RWPE2 (cell line): ENCODE results near the gene F8.

Experiments used
- ATAC-seq: fragments of 200-7000 bp; cut with Tn5 transposase; 3 replicates; pipeline ENCODE4 v1.9.1; 2021; ENCODE audit warnings: low read depth
- DNase-seq: peaks from one replicate; pipeline ENCODE4 v3.0.0-alpha.2; 2020; ENCODE audit warnings: low spot score
- H3K27ac ChIP-seq: fragments of 450-650 bp; 2 replicates; pipeline ENCODE4 v1.5.1; 2017; ENCODE audit warnings: mild to moderate bottlenecking; ENCODE audit not compliant: poor library complexity, severe bottlenecking
- H3K27me3 ChIP-seq: fragments of 250-450 bp; sonication (Bioruptor Pico); 2 replicates; pipeline ENCODE4 v1.5.1; 2021; ENCODE audit warnings: mild to moderate bottlenecking, moderate library complexity; ENCODE audit not compliant: insufficient read depth, poor library complexity, severe bottlenecking
- H3K36me3 ChIP-seq: fragments of 250-450 bp; sonication (Bioruptor Pico); 2 replicates; pipeline ENCODE4 v1.5.1; 2020; ENCODE audit warnings: low read depth, mild to moderate bottlenecking, moderate library complexity
- H3K4me1 ChIP-seq: fragments of 250-450 bp; sonication (Bioruptor Pico); 2 replicates; pipeline ENCODE4 v1.5.1; 2021; ENCODE audit warnings: mild to moderate bottlenecking, moderate library complexity; ENCODE audit not compliant: insufficient read depth, poor library complexity, severe bottlenecking
- H3K4me3 ChIP-seq: fragments of 250-450 bp; sonication (Bioruptor Pico); 2 replicates; pipeline ENCODE4 v1.5.1; 2021; ENCODE audit warnings: mild to moderate bottlenecking, moderate library complexity; ENCODE audit not compliant: severe bottlenecking
- H3K9me3 ChIP-seq: fragments of 250-450 bp; sonication (Bioruptor Pico); 2 replicates; pipeline ENCODE4 v1.5.1; 2021; ENCODE audit warnings: mild to moderate bottlenecking, moderate library complexity; ENCODE audit not compliant: severe bottlenecking
- CTCF ChIP-seq: fragments of 450-650 bp; IDR thresholded peaks from one replicate; pipeline ENCODE4 v1.5.1; 2017; ENCODE audit warnings: mild to moderate bottlenecking, moderate library complexity; ENCODE audit not compliant: poor library complexity, severe bottlenecking

Gene F8

DNA sequence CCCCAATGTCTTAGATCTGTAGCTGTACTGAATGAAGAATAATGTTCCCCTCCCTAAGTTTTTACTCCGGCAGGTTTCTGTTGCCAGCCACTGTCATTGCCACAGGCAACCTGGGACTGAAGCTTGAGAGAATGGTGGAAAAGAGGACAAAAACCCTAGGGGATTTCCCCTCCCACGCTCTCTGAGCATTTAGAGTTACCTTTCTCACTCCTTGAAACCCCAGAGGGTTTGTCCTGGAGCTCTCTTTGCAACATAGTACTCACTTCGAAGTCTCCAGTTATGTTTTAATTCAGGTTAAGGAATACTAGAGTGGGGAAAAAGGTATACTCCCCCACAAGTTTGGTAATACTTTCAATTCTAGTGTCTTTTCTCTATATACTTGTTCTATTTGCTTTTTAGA is 31.5 kb downstream of the F8 start:
- no peak for DNase-seq
- no peaks in the 10 kb centered on the region for H3K4me1 ChIP-seq
- no peak overlapping the region for H3K4me3 ChIP-seq
- TF ChIP-seq CTCF = no peak
- H3K27me3 ChIP-seq = no peaks in the 10 kb centered on the region
- ATAC-seq = no peak
- H3K36me3 ChIP-seq = no peaks in the 10 kb centered on the region
- no peak overlapping the region for H3K27ac ChIP-seq
- H3K9me3 ChIP-seq = no peaks in the 10 kb centered on the region

- Histone ChIP-seq H3K36me3 (no peaks in the 10 kb centered on the region), H3K4me1 (no peaks in the 10 kb centered on the region), H3K27ac (no peak overlapping the region), H3K9me3 (no peaks in the 10 kb centered on the region), H3K27me3 (no peaks in the 10 kb centered on the region), H3K4me3 (no peak overlapping the region)
- DNase-seq (no peak), ATAC-seq (no peak)
- TF ChIP-seq CTCF = no peak
These were observed 32.0 kb downstream of the F8 start for GRCh38 chrX:154990496-154990895.

DNA sequence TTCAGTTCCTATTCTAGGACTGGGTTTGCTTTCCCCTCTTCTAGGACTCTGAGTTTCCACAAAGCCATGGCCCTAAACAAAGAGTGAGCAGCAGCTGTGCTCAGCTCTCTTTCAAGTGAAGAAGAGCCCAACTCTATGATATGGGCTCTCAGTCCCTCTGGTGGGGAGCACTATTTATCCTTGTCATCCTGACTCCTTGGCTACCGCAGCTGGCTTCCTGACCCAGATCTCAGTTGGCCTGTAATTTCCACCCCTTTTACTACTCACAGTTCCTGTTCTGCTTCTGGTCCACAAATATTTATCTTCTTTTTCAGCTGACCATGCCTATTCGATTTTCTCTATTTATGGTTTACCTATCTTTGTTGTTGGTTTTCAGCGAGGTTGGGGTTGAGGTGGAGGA is 33.8 kb downstream of the F8 start:
- ATAC-seq (no peak), DNase-seq (no peak)
- H3K27me3 ChIP-seq = no peaks in the 10 kb centered on the region
- no peak for TF ChIP-seq CTCF
- no peak overlapping the region for H3K4me3 ChIP-seq
- no peaks in the 10 kb centered on the region for H3K4me1 ChIP-seq
- no peaks in the 10 kb centered on the region for H3K36me3 ChIP-seq
- no peak overlapping the region for H3K27ac ChIP-seq
- no peaks in the 10 kb centered on the region for H3K9me3 ChIP-seq

GRCh38 chrX:154987940-154988339 is 34.6 kb downstream of the F8 start:
- Histone ChIP-seq H3K9me3 (no peaks in the 10 kb centered on the region), H3K27ac (no peak overlapping the region), H3K27me3 (no peaks in the 10 kb centered on the region), H3K36me3 (no peaks in the 10 kb centered on the region), H3K4me3 (no peak overlapping the region), H3K4me1 (no peaks in the 10 kb centered on the region)
- DNase-seq (no peak), ATAC-seq (no peak)
- no peak for TF ChIP-seq CTCF

GRCh38 chrX:154986826-154987575 is 35.5 kb downstream of the F8 start:
- TF ChIP-seq CTCF = peak; percentile 18
- H3K9me3 ChIP-seq = no peaks in the 10 kb centered on the region
- ATAC-seq (no peak), DNase-seq (no peak)
- H3K27me3 ChIP-seq = no peaks in the 10 kb centered on the region
- H3K36me3 ChIP-seq = no peaks in the 10 kb centered on the region
- H3K4me1 ChIP-seq = no peaks in the 10 kb centered on the region
- H3K4me3 ChIP-seq = no peak overlapping the region
- H3K27ac ChIP-seq = no peak overlapping the region
